SK-N-SH (cell line): ENCODE data around the gene TDRKH.

ENCODE experiments used
- REST ChIP-seq: IDR thresholded peaks from 2 replicates; pipeline ENCODE4 v1.6.1; 2012; ENCODE audit warnings: mild to moderate bottlenecking, low read depth, low read length, moderate library complexity
- TAF1 ChIP-seq: IDR thresholded peaks from 2 replicates; pipeline ENCODE4 v1.6.1; 2012; ENCODE audit warnings: low read depth, mild to moderate bottlenecking, low read length, moderate library complexity, borderline replicate concordance

- TF ChIP-seq TAF1 = no peak
- no peak for TF ChIP-seq REST
Observed at GRCh38 chr1:151737479-151737878, 52.8 kb downstream of the TDRKH start.
